Caco-2 (cell line): Measurements from ENCODE around the gene FCHSD2. TPM values are rescaled to one million over a fixed set of nuclear protein-coding genes. Genes with fewer than 3 reads are reported as not detected.

ENCODE experiments used
- BruUV-seq: library from RNA; stranded (reverse); fragments of 400-500 nt; replicated peaks from 2 replicates; lab custom pipeline; 2021; lab: Mats Ljungman, UMichigan
- CTCF ChIA-PET: fragments of 300-600 bp; sonication (Branson Sonifier 250); formaldehyde crosslinking; loops from one replicate; lab custom pipeline; 2022; ENCODE audit warnings: antibody characterized with exemption; lab: Charles Lee
- POLR2A ChIA-PET: fragments of 300-600 bp; sonication (Branson Sonifier 250); formaldehyde crosslinking; loops from one replicate; lab custom pipeline; 2022; ENCODE audit warnings: antibody characterized with exemption; lab: Charles Lee
- DNase-seq, 2 experiments: peaks; one replicate each; pipeline versions ENCODE4 v3.0.0 to v3.0.0-alpha.2; 2020 to 2022
- H3K27me3 ChIP-seq: replicated peaks from 2 replicates; pipeline ENCODE4 v1.6.0; 2011; ENCODE audit warnings: low read length; ENCODE audit not compliant: control insufficient read depth, insufficient read depth
- H3K36me3 ChIP-seq: 2 replicates; pipeline ENCODE4 v1.5.1; 2011; ENCODE audit warnings: low read length; ENCODE audit not compliant: control insufficient read depth, insufficient read depth
- H3K4me1 ChIP-seq: fragments of 250-450 bp; sonication (Bioruptor Pico); 2 replicates; pipeline ENCODE4 v1.5.1; 2020; ENCODE audit warnings: mild to moderate bottlenecking
- H3K4me3 ChIP-seq: 2 replicates; pipeline ENCODE4 v1.5.1; 2011; ENCODE audit warnings: low read depth, mild to moderate bottlenecking, control low read depth, low read length
- H3K9me3 ChIP-seq: fragments of 250-450 bp; sonication (Bioruptor Pico); 2 replicates; pipeline ENCODE4 v1.5.1; 2020; ENCODE audit warnings: mild to moderate bottlenecking, moderate library complexity
- H3K27ac Mint-ChIP-seq: one replicate; pipeline ENCODE4 v1.8.0; 2022; ENCODE audit warnings: mixed read lengths; ENCODE audit not compliant: unreplicated experiment
- H3K27me3 Mint-ChIP-seq: one replicate; pipeline ENCODE4 v1.8.0; 2022; ENCODE audit warnings: mixed read lengths; ENCODE audit not compliant: insufficient read depth, unreplicated experiment
- H3K36me3 Mint-ChIP-seq: one replicate; pipeline ENCODE4 v1.8.0; 2022; ENCODE audit warnings: mild to moderate bottlenecking, mixed read lengths; ENCODE audit not compliant: insufficient read depth, unreplicated experiment
- H3K4me1 Mint-ChIP-seq: one replicate; pipeline ENCODE4 v1.8.0; 2022; ENCODE audit warnings: low read depth, mixed read lengths; ENCODE audit not compliant: unreplicated experiment
- H3K4me3 Mint-ChIP-seq: one replicate; pipeline ENCODE4 v1.8.0; 2022; ENCODE audit warnings: mild to moderate bottlenecking, moderate library complexity, mixed read lengths; ENCODE audit not compliant: unreplicated experiment
- H3K9me3 Mint-ChIP-seq: one replicate; pipeline ENCODE4 v1.8.0; 2022; ENCODE audit warnings: mixed read lengths; ENCODE audit not compliant: unreplicated experiment
- intact Hi-C: fragments of 100-400 bp; cut with micrococcal nuclease; formaldehyde crosslinking; loops from one replicate; pipeline ENCODE4 v1.10.0; 2022; ENCODE audit not compliant: unreplicated experiment
- total RNA-seq: library from RNA; stranded (reverse); gene quantifications from 2 replicates; pipeline ENCODE4 v1.2.3, GENCODE V29; 2022
- TF ChIP-seq, protein P1 (sequence below), 2 experiments: fragments of 200-600 bp in 1 of 2; IDR thresholded peaks; 1 replicate in 1 of 2; 2 replicates in 1 of 2; pipeline versions ENCODE4 v1.5.1 to v1.8.0; 2011 to 2022; ENCODE audit warnings: antibody characterized with exemption in 1 of 2, control low read depth in 1 of 2, inconsistent platforms in 1 of 2, low read depth in 1 of 2, low read length in 1 of 2, mild to moderate bottlenecking in 1 of 2, moderate library complexity in 1 of 2; ENCODE audit not compliant: insufficient read depth in 1 of 2, severe bottlenecking in 1 of 2, unreplicated experiment in 1 of 2

Gene FCHSD2
- total RNA-seq, 1 experiment from 2014 or later = 32.7 TPM

DNA sequence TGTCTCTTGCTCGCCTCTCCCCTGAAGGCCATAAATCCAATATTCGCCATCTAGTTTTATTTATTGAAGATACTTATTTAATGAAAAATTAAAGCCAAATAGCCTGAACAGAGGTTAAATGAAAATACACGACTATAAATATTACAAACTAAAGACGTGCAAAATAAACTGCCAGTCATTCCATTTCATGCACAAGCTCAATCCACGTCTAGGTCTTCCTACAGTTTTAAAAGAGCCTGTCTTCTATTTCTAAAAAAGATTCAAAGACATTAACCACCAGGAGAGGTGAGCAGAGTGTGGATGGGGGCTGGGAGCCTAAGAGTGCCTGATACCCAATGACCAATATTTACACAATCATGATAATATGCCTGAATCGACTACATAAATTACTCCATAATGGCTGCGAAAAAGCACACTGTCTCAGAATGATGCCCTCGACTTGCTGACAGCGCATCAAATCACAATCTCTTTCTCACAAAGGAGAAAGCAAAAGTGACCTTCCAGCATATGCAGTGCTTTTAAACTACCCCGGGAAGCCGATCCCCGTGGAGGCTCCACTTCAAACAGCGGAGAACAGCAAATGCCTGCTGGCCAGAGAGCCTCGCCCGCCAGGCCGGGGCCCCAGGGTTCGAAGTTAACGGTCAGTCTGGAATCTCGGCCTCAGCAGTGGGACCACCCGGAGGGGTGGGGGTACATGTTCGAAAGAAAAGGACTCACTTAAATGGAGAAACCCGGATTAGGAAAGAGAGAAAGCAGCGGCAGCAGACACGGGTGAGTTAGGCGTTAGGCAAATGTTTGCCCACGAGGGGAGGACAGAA is 1.7 kb downstream of the FCHSD2 start:
- BruUV-seq = no TSS peak
- H3K36me3 Mint-ChIP-seq = peaks cover 30% of the 10 kb centered on the region
- H3K27me3 Mint-ChIP-seq = no peaks in the 10 kb centered on the region
- Histone ChIP-seq H3K27me3 (no peaks in the 10 kb centered on the region), H3K4me3 (peak overlapping the region; percentile 96), H3K9me3 (no peaks in the 10 kb centered on the region), H3K36me3 (no peaks in the 10 kb centered on the region), H3K4me1 (peaks cover 33% of the 10 kb centered on the region)
- no peaks in the 10 kb centered on the region for H3K9me3 Mint-ChIP-seq
- DNase-seq = peak; percentile 47 to 48
- intact Hi-C loops = loop anchor here (2.0 to 5.0 kb wide), 3 partner anchors 82 to 218 kb away; no protein-coding TSS in a partner anchor
- H3K4me1 Mint-ChIP-seq = peaks cover 33% of the 10 kb centered on the region
- TF ChIP-seq, protein P1, sequence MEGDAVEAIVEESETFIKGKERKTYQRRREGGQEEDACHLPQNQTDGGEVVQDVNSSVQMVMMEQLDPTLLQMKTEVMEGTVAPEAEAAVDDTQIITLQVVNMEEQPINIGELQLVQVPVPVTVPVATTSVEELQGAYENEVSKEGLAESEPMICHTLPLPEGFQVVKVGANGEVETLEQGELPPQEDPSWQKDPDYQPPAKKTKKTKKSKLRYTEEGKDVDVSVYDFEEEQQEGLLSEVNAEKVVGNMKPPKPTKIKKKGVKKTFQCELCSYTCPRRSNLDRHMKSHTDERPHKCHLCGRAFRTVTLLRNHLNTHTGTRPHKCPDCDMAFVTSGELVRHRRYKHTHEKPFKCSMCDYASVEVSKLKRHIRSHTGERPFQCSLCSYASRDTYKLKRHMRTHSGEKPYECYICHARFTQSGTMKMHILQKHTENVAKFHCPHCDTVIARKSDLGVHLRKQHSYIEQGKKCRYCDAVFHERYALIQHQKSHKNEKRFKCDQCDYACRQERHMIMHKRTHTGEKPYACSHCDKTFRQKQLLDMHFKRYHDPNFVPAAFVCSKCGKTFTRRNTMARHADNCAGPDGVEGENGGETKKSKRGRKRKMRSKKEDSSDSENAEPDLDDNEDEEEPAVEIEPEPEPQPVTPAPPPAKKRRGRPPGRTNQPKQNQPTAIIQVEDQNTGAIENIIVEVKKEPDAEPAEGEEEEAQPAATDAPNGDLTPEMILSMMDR (IDR thresholded peaks at IDR 0.05; ENCODE audit: insufficient read depth in 1 of 2, low read depth in 1 of 2, low read length in 1 of 2, severe bottlenecking in 1 of 2, unreplicated experiment in 1 of 2) = no peak
- H3K27ac Mint-ChIP-seq = peak overlapping the region; percentile 72
- POLR2A ChIA-PET = interaction anchor here (0.6 to 1.0 kb wide), 2 partner anchors 219 to 355 kb away, joined by 4 to 6 read pairs; no protein-coding TSS in a partner anchor
- H3K4me3 Mint-ChIP-seq = peak overlapping the region; percentile 96
- CTCF ChIA-PET = no interaction called here

DNA sequence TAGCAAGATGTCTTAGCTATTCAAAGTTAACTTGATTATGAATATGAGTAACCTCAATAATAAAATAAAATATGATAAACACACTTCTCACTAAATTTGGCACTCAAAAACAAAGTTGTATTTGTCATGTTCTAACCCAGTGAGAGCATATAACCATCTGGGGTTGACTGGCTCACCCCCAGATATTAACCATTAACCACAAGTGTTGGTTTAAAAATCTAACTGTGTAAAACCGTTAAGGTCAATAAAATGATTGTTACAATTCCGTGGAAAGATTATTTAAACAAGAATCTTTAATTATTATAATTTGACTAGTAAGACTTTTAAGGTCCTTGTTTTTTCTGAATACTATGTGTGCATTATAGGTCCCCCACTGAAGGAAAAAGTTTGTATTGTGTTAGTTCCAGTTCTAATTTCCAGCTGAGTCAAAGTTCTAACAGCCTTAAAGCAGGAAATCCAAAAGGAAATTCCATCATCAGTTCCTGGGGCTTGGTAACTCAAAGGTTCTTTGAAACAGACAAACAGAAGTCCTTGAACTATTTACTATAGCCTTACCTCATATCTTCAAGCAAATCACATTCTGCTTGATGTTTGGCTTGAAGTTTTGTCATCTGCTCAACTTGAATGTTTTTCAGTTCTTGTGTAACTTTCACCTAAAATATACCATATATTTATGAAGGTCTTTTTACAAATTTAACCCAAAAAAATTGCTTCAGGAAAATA is 2.5 kb downstream of the FCHSD2 start:
- intact Hi-C loops = loop anchor here (2.0 to 5.0 kb wide), 3 partner anchors 81 to 217 kb away; no protein-coding TSS in a partner anchor
- H3K27me3 ChIP-seq = no peaks in the 10 kb centered on the region
- POLR2A ChIA-PET = interaction anchor here (0.6 to 1.0 kb wide), 2 partner anchors 218 to 354 kb away, joined by 4 to 6 read pairs; no protein-coding TSS in a partner anchor
- DNase-seq = no peak
- H3K36me3 ChIP-seq = no peaks in the 10 kb centered on the region
- TF ChIP-seq, protein P1 (IDR thresholded peaks at IDR 0.05; ENCODE audit: insufficient read depth in 1 of 2, low read depth in 1 of 2, low read length in 1 of 2, severe bottlenecking in 1 of 2, unreplicated experiment in 1 of 2) = no peak
- Mint-ChIP-seq H3K4me3 (peak overlapping the region; percentile 96), H3K27me3 (no peaks in the 10 kb centered on the region), H3K4me1 (peaks cover 37% of the 10 kb centered on the region), H3K27ac (no peak overlapping the region), H3K9me3 (no peaks in the 10 kb centered on the region), H3K36me3 (peaks cover 30% of the 10 kb centered on the region)
- no peak overlapping the region for H3K4me3 ChIP-seq
- BruUV-seq = no TSS peak
- no peaks in the 10 kb centered on the region for H3K9me3 ChIP-seq
- CTCF ChIA-PET = no interaction called here
- H3K4me1 ChIP-seq = peaks cover 37% of the 10 kb centered on the region

DNA sequence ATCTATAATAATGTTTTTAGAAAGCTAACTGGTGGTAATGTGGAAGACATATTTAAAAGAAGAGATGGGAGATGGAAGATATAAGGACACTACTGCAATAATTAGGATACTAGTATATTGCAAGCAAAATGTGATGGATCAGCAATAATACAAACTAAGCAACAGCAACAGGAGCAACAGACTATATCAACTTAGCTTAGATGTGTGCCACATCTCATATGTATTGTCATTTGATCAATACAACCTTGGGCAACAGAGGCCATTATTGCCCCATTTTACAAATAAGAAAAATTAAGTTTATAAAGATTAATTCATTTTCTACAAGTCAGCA is 4.2 kb downstream of the FCHSD2 start:
- TF ChIP-seq, protein P1 (IDR thresholded peaks at IDR 0.05; ENCODE audit: insufficient read depth in 1 of 2, low read depth in 1 of 2, low read length in 1 of 2, severe bottlenecking in 1 of 2, unreplicated experiment in 1 of 2) = no peak
- DNase-seq = no peak
- Mint-ChIP-seq H3K4me3 (no peak overlapping the region), H3K36me3 (peaks cover 27% of the 10 kb centered on the region), H3K27ac (no peak overlapping the region), H3K4me1 (peaks cover 30% of the 10 kb centered on the region), H3K9me3 (no peaks in the 10 kb centered on the region), H3K27me3 (no peaks in the 10 kb centered on the region)
- no peaks in the 10 kb centered on the region for H3K27me3 ChIP-seq
- H3K36me3 ChIP-seq = no peaks in the 10 kb centered on the region
- CTCF ChIA-PET = no interaction called here
- no TSS peak for BruUV-seq
- no peak overlapping the region for H3K4me3 ChIP-seq
- no peaks in the 10 kb centered on the region for H3K9me3 ChIP-seq
- peaks cover 25% of the 10 kb centered on the region for H3K4me1 ChIP-seq
- POLR2A ChIA-PET = no interaction called here
- intact Hi-C loops = no loop called here
